Esophagus muscularis mucosa (tissue), 4 donors: ENCODE measurements around the gene ATRX. TPM values are rescaled to one million over a fixed set of nuclear protein-coding genes. Genes with fewer than 3 reads are reported as not detected.
"Not testable (repeated sequence)": the region's sequence is repeated elsewhere in the genome, so short reads cannot be mapped to it uniquely, and the experiment has no call there.

Experiments used
- DNase-seq: peaks from one replicate; pipeline ENCODE4 v3.0.0-alpha.2; 2017; ENCODE audit errors: extremely low spot score
- H3K27ac ChIP-seq, 4 donors: fragments of 200-600 bp; sonication (generic); replicated peaks in 1 of 4; 1 replicate in 3 of 4; 2 replicates in 1 of 4; pipeline ENCODE4 v1.5.1; 2016 to 2019; ENCODE audit warnings: mild to moderate bottlenecking in 1 of 4
- H3K27me3 ChIP-seq, 4 donors: fragments of 200-600 bp; sonication (generic); one replicate each; pipeline versions ENCODE4 v1.5.1 to v1.6.0; 2016 to 2019
- H3K36me3 ChIP-seq, 4 donors: fragments of 200-600 bp; sonication (generic); one replicate each; pipeline ENCODE4 v1.5.1; 2016 to 2019
- H3K4me1 ChIP-seq, 4 donors: fragments of 200-600 bp; sonication (generic); one replicate each; pipeline ENCODE4 v1.5.1; 2016 to 2019
- H3K4me3 ChIP-seq, 4 donors: fragments of 200-600 bp; sonication (generic); 1 replicate in 2 of 4; 2 replicates in 2 of 4; pipeline ENCODE4 v1.5.1; 2016 to 2019; ENCODE audit warnings: mild to moderate bottlenecking in 4 of 4, moderate library complexity in 1 of 4
- H3K9me3 ChIP-seq, 4 donors: fragments of 200-600 bp; sonication (generic); 1 replicate in 3 of 4; 2 replicates in 1 of 4; pipeline ENCODE4 v1.5.1; 2016 to 2019
- EP300 ChIP-seq: sonication (generic); formaldehyde crosslinking; IDR thresholded peaks from one replicate; pipeline ENCODE4 v1.6.1; 2017; ENCODE audit warnings: antibody characterized with exemption
- POLR2A ChIP-seq: fragments of 450-650 bp; IDR thresholded peaks from one replicate; pipeline ENCODE4 v1.6.1; 2017; ENCODE audit warnings: antibody characterized with exemption, moderate library complexity, mild to moderate bottlenecking, low read depth
- POLR2AphosphoS5 ChIP-seq, 2 donors: sonication (generic); formaldehyde crosslinking; IDR thresholded peaks; one replicate each; pipeline ENCODE4 v1.6.1; 2017; ENCODE audit warnings: antibody characterized with exemption in 2 of 2
- WGBS: methylation state at CpG from one replicate; pipeline ENCODE4 v1.1.5; 2018; 5-methylcytosine and 5-hydroxymethylcytosine counted together
- intact Hi-C: fragments of 100-400 bp; cut with DNase I; formaldehyde crosslinking; loops from one replicate; pipeline ENCODE4 v1.15.1; 2023
- total RNA-seq, 4 donors: library from RNA; depleted of rRNA; stranded (reverse); fragments of >200 nt; gene quantifications; one replicate each; pipeline versions ENCODE4 v1.1.0 to v1.2.1, GENCODE V29; 2016
- TF ChIP-seq, protein P1 (sequence below), 3 experiments: fragments of 200-600 bp in 2 of 3; fragments of 450-650 bp in 1 of 3; sonication (generic) in 2 of 3; IDR thresholded peaks; one replicate each; pipeline ENCODE4 v1.5.1; 2017 to 2019; ENCODE audit warnings: antibody characterized with exemption in 3 of 3, mild to moderate bottlenecking in 2 of 3, moderate library complexity in 1 of 3

The ATRX gene, protein sequence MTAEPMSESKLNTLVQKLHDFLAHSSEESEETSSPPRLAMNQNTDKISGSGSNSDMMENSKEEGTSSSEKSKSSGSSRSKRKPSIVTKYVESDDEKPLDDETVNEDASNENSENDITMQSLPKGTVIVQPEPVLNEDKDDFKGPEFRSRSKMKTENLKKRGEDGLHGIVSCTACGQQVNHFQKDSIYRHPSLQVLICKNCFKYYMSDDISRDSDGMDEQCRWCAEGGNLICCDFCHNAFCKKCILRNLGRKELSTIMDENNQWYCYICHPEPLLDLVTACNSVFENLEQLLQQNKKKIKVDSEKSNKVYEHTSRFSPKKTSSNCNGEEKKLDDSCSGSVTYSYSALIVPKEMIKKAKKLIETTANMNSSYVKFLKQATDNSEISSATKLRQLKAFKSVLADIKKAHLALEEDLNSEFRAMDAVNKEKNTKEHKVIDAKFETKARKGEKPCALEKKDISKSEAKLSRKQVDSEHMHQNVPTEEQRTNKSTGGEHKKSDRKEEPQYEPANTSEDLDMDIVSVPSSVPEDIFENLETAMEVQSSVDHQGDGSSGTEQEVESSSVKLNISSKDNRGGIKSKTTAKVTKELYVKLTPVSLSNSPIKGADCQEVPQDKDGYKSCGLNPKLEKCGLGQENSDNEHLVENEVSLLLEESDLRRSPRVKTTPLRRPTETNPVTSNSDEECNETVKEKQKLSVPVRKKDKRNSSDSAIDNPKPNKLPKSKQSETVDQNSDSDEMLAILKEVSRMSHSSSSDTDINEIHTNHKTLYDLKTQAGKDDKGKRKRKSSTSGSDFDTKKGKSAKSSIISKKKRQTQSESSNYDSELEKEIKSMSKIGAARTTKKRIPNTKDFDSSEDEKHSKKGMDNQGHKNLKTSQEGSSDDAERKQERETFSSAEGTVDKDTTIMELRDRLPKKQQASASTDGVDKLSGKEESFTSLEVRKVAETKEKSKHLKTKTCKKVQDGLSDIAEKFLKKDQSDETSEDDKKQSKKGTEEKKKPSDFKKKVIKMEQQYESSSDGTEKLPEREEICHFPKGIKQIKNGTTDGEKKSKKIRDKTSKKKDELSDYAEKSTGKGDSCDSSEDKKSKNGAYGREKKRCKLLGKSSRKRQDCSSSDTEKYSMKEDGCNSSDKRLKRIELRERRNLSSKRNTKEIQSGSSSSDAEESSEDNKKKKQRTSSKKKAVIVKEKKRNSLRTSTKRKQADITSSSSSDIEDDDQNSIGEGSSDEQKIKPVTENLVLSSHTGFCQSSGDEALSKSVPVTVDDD (N-terminal part only)
- total RNA-seq = 100 to 1,000 TPM in 1 of 4 donors, 10 to 100 TPM in 3; 71.1 to 105 (median 95.8) TPM

DNA sequence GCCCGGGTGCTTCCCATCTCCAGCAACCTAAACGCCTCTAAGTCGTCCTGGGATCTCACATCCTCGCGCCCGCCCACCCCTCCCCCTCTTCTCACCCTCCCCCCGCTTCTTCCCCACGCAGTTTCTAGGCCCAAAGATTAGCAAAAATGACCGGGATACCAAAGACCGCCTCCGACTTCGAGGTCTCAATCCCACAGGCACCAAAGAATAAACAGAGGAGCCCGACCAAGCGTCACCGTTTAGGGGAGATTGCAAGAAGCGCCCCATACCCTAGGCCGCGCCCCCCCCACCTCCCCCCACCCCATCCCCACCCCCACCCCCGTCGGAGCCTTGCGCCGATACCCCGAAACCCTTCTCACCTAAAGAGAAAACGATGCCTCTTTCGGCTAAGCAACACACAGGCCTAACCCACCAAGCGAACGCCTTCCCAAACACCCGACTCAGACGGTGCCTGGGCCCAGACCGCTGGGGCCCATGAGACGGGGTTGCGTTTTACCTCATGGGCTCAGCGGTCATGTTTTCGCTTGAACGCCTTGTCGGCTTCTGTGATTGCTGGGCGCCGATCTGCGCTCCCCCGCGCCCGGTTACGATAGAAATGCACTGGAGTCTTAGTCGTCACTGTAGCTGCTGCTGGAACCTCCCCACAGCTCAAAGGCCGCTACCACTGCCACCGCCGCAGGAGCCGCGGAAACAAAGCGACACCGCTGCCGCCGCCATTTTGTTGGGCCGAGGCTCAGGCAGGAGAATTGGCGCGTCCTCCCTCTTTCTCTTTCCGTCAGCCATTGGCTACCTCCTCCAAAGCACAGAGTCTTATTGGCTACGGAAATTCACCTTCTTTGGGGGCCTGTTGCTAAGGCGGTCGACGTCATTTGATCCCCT is at the start of gene ATRX:
ATRX (minus strand) TSS at position 731 of the 879 bp plus-strand sequence; CDS start at position 516, 215 bp downstream.
- no peak for TF ChIP-seq POLR2A
- peak; percentile 62 to 69 for TF ChIP-seq POLR2AphosphoS5 (IDR thresholded peaks at IDR 0.05)

DNA sequence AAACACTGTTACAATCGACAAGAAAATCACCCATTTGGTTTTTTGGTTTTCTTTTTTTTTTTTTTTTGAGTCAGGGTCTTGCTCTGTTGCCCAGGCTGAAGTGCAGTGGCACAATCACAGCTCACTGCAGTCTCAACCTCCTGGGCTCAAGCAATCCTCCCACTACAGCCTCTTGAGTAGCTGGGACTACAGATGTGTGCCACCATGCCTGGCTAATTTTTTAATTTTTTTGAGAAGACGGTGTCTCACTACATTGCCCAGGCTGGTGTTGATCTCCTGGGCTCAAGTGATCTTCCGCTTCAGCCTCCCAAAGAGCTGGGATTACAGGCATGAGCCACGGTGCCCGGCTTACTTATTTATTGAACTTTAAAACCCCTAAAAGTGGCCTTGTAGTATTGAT is 45.5 kb upstream of the ATRX start:
- intact Hi-C loops = not testable (repeated sequence)
- 91% methylated on average over 5 of the region's 5 CpGs for WGBS
- H3K36me3 ChIP-seq = peaks cover 0 to 27% (median 10%) of the 10 kb centered on the region in 4 donors

More for the DNA sequence above, at the start of gene ATRX:
- Histone ChIP-seq H3K27me3 (no peaks in the 10 kb centered on the region), H3K4me1 (peaks cover 0 to 25% (median 17%) of the 10 kb centered on the region in 4 donors), H3K27ac (peak within 1 kb of the TSS; percentile 84 to 92 (median 86)), H3K9me3 (no peaks in the 10 kb centered on the region), H3K4me3 (peak within 1 kb of the TSS; percentile 57 to 77 (median 68)), H3K36me3 (no peaks in the 10 kb centered on the region)
- WGBS = 42% methylated on average over 43 of the region's 61 CpGs
- intact Hi-C loops = loop anchor here (10.0 kb wide), 1 partner anchor 109 kb away; the partner anchor contains the start of genes COX7B and MAGT1
- DNase-seq = no peak

DNA sequence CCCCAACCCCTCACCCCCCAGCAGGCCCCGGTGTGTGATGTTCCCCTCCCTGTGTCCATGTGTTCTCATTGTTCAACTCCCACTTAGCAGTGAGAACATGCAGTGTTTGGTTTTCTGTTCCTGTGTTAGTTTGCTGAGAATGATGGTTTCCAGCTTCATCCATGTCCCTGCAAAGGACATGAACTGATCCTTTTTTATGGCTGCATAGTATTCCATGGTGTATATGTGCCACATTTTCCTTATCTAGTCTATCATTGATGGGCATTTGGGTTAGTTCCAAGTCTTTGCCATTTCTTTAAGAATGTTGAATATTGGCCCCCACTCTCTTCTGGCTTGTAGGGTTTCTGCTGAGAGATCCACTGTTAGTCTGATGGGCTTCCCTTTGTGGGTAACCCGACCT is 36.0 kb upstream of the ATRX start:
- H3K4me1 ChIP-seq, intact Hi-C loops, H3K36me3 ChIP-seq, DNase-seq, H3K27ac ChIP-seq, H3K27me3 ChIP-seq, H3K9me3 ChIP-seq, H3K4me3 ChIP-seq: not testable (repeated sequence)
- WGBS = 81% methylated on average over 2 of the region's 2 CpGs

More for the DNA sequence above, 45.5 kb upstream of the ATRX start:
- not testable (repeated sequence) for H3K27ac ChIP-seq, H3K27me3 ChIP-seq, H3K9me3 ChIP-seq, DNase-seq, H3K4me1 ChIP-seq, H3K4me3 ChIP-seq

DNA sequence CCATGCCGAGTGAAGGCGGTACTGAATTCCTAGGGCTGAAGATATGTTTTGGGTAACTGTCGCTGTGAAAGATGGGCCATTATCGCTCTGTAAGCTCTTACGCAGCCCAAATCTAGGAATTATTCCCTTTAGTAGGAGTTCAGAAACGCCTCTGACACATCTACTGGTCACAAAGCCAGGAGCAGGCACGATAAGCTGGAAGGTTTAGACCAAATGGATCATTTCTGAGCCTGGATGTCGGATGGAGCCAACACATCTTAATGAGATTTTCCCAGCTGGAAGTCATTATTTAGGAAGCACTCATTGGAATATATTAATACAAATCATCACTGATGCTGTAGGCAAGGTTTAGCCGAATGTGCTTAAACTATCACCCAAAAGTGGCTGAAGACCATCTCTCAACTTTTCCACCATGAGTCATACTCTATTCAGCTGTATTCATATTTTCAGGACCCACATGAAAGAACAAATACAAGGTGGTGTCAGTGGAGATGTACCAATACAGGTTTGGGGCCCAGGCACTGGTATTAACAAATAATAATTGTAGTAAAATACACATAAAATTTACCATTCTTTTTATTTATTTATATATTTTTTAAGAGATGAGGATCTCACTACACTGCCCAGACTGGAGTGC is 34.2 kb upstream of the ATRX start:
- no peak overlapping the region for H3K27ac ChIP-seq
- intact Hi-C loops = no loop called here

DNA sequence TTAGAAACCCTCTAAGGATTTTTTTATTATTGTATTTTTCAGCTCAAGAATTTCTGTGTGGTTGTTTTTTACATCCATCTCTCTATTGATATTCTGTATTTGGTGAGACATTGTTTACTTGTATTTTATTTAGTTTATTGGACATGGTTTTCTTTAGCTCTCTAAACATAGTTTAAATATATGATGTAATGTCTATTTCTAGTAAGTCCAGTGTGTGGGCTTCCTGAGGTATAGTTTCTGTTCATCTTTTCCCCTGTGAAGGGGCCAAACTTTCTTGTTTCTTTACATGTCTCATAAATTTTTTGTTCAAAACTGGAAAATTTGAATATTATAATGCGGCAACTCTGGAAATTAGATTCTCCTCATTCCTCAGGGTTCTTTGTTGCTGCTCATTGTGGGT is 28.2 kb upstream of the ATRX start:
- Histone ChIP-seq H3K4me1 (no peaks in the 10 kb centered on the region), H3K4me3 (no peak overlapping the region), H3K27me3 (no peaks in the 10 kb centered on the region), H3K9me3 (no peaks in the 10 kb centered on the region), H3K36me3 (no peaks in the 10 kb centered on the region), H3K27ac (no peak overlapping the region)
- TF ChIP-seq POLR2AphosphoS5 (IDR thresholded peaks at IDR 0.05) = no peak
- TF ChIP-seq POLR2A = no peak
- no peak for TF ChIP-seq EP300
- TF ChIP-seq, protein P1, sequence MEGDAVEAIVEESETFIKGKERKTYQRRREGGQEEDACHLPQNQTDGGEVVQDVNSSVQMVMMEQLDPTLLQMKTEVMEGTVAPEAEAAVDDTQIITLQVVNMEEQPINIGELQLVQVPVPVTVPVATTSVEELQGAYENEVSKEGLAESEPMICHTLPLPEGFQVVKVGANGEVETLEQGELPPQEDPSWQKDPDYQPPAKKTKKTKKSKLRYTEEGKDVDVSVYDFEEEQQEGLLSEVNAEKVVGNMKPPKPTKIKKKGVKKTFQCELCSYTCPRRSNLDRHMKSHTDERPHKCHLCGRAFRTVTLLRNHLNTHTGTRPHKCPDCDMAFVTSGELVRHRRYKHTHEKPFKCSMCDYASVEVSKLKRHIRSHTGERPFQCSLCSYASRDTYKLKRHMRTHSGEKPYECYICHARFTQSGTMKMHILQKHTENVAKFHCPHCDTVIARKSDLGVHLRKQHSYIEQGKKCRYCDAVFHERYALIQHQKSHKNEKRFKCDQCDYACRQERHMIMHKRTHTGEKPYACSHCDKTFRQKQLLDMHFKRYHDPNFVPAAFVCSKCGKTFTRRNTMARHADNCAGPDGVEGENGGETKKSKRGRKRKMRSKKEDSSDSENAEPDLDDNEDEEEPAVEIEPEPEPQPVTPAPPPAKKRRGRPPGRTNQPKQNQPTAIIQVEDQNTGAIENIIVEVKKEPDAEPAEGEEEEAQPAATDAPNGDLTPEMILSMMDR (IDR thresholded peaks at IDR 0.05) = no peak
- intact Hi-C loops = no loop called here
- WGBS = 93% methylated on average over 1 of the region's 1 CpG
- DNase-seq = no peak

More for the DNA sequence above, 34.2 kb upstream of the ATRX start:
- TF ChIP-seq, protein P1 (IDR thresholded peaks at IDR 0.05) = no peak
- no peak for TF ChIP-seq EP300
- TF ChIP-seq POLR2A = no peak
- no peak for TF ChIP-seq POLR2AphosphoS5 (IDR thresholded peaks at IDR 0.05)
- peaks cover 0 to 8% (median 3%) of the 10 kb centered on the region in 4 donors for H3K36me3 ChIP-seq
- H3K4me3 ChIP-seq = no peak overlapping the region
- no peaks in the 10 kb centered on the region for H3K27me3 ChIP-seq
- DNase-seq = no peak
- H3K9me3 ChIP-seq = no peaks in the 10 kb centered on the region
- no peaks in the 10 kb centered on the region for H3K4me1 ChIP-seq
- WGBS = 55% methylated on average over 9 of the region's 9 CpGs
